ENCODE results near the gene TGM1. TPM values are rescaled to one million over a fixed set of nuclear protein-coding genes. Genes with fewer than 3 reads are reported as not detected.

The TGM1 gene
- polyA plus RNA-seq, 1 of the 3 experiments (the other 2 are of a cell fraction), result 2.7 TPM

DNA sequence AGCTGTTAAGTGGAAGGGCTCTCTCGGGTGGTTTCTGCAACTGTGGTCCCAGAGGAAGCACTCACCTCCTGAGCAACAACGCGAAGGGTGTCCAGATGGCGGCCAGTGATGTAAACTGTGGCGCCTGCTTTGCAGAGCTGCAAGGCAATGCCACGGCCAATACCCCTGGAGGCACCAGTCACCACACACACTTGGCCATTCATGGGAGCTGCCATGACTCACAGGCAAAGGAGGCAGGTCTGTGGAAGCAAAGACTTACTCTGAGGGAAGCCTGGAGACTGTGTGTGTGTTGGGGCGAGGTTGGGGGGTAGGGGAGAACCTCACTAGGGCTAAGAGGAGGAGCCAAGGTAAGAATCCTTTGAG lies 35.9 kb upstream of the TGM1 start:
- Histone ChIP-seq H3K27ac (ENCODE audit: low read depth in 2 of 2, low read length in 1 of 2) (peak overlapping the region in 1 of 2 experiments; percentile 69; a peak in 2 of 4 replicates), H3K27me3 (ENCODE audit: insufficient read depth) (no peaks in the 10 kb centered on the region), H3K4me1 (ENCODE audit: control insufficient read depth in 1 of 2, insufficient read depth in 2 of 2, low read depth in 1 of 2, low read length in 1 of 2) (peaks cover 13 to 14% of the 10 kb centered on the region in 2 experiments), H3K36me3 (replicated peaks in 1 of 2; ENCODE audit: control insufficient read depth in 1 of 2, insufficient read depth in 2 of 2, low read length in 1 of 2) (peaks cover 39 to 42% of the 10 kb centered on the region in 2 experiments), H3F3A (replicated peaks; ENCODE audit: insufficient read depth) (peaks cover 21% of the 10 kb centered on the region), H3K79me2 (ENCODE audit: insufficient read depth) (peaks cover 28% of the 10 kb centered on the region), H4K20me1 (ENCODE audit: insufficient read depth) (no peaks in the 10 kb centered on the region), H2AFZ (ENCODE audit: low read depth) (peak overlapping the region; percentile 90; the same call in 1 of the 2 replicates), H3K4me2 (peak overlapping the region; percentile 98), H3K4me3 (ENCODE audit: low read depth in 2 of 2, low read length in 1 of 2) (peak overlapping the region; percentile 92 to 93), H3K9me3 (no peaks in the 10 kb centered on the region), H3K9ac (peak overlapping the region; percentile 82), H3K9me2 (no peaks in the 10 kb centered on the region)
- ChIA-PET POLR2A (interaction anchor here (1.0 to 4.5 kb wide), 3 partner anchors 9 to 57 kb away, joined by 4 to 27 read pairs (median 4); partner anchors contain the start of genes CIDEB, RABGGTA and TINF2), CTCF (interaction anchor here (2.2 to 8.1 kb wide), 6 partner anchors 10 to 137 kb away, joined by 7 to 191 read pairs (median 52); partner anchors contain the start of genes CHMP4A, CIDEB, LTB4R2 and MDP1)
- peak; percentile 22; the same call in 1 of the 2 replicates for TF ChIP-seq FOSL2 (IDR thresholded peaks at IDR 0.05; ENCODE audit: borderline replicate concordance, low read depth)
- TF ChIP-seq, protein P1, sequence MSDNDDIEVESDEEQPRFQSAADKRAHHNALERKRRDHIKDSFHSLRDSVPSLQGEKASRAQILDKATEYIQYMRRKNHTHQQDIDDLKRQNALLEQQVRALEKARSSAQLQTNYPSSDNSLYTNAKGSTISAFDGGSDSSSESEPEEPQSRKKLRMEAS (IDR thresholded peaks at IDR 0.05; ENCODE audit: low read depth), result no peak
- 12% methylated on average over 7 of the region's 7 CpGs for WGBS (ENCODE audit: low lambda C conversion rate)
- no peak for DNase-seq

DNA sequence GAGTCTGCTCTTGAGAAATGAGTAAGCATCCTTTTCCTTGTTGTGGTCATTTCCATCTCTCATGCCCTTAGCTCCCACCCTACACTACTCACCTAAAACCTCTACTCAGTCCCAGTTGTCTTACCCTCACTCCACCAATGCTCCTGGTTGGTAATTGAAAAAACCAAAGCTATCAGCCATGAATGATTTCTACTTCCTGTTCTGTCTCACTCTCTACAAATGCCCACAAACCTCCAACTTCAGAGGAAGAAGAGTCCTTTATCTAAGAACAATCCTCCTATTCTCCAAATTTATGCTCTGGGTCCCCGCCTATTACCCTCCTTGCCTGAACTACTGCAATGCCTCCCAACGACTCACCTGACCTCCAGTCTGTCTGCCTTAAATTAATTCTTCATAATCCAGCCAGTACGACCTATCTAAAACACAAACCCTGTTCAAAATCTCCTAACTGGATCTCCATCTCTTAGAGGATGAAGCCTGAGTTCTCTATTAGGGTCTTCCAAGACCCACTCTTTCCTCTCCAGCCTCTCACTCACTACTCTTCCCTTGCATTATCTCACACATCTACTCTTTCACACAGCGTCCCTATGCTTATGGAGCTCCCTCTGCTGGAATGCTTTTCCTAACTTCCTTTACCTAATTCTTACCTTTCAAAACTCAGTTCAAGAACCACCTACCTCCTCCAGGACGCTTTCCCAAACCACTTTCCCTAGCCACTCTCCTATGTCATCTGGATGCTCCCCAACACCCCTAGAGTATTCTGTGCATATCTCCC lies 34.4 kb upstream of the TGM1 start:
- no peak overlapping the region for H3K4me2 ChIP-seq
- ChIA-PET CTCF (interaction anchor here (1.1 to 8.1 kb wide), 27 partner anchors 10 to 245 kb away, joined by 3 to 191 read pairs (median 8); partner anchors contain the start of genes CARMIL3, CHMP4A, CIDEB and LTB4R2), POLR2A (interaction anchor here (4.5 kb wide), 1 partner anchor 55 kb away, joined by 27 read pairs; the partner anchor contains the start of gene TINF2)
- no peaks in the 10 kb centered on the region for H3K9me3 ChIP-seq
- H3F3A ChIP-seq (replicated peaks; ENCODE audit: insufficient read depth), result peaks cover 21% of the 10 kb centered on the region
- peaks cover 25 to 31% of the 10 kb centered on the region in 2 experiments for H3K36me3 ChIP-seq (replicated peaks in 1 of 2; ENCODE audit: control insufficient read depth in 1 of 2, insufficient read depth in 2 of 2, low read length in 1 of 2)
- H3K27me3 ChIP-seq (ENCODE audit: insufficient read depth), result no peaks in the 10 kb centered on the region
- TF ChIP-seq RXRA (IDR thresholded peaks at IDR 0.05; ENCODE audit: borderline replicate concordance, low read depth) (no peak), GATA2 (CRISPR knock-in tag; IDR thresholded peaks at IDR 0.05) (peak; percentile 35; the same call in 1 of the 2 replicates), YY1 (IDR thresholded peaks at IDR 0.05; ENCODE audit: low read depth) (no peak), RAD21 (IDR thresholded peaks at IDR 0.05; ENCODE audit: low read length) (peak; percentile 44; the same call in 1 of the 2 replicates), FOXM1 (IDR thresholded peaks at IDR 0.05; ENCODE audit: low read depth) (no peak), SMC3 (IDR thresholded peaks at IDR 0.05; ENCODE audit: low read depth, low read length) (peak; percentile 39; the same call in 1 of the 2 replicates)
- TF ChIP-seq, protein P2, sequence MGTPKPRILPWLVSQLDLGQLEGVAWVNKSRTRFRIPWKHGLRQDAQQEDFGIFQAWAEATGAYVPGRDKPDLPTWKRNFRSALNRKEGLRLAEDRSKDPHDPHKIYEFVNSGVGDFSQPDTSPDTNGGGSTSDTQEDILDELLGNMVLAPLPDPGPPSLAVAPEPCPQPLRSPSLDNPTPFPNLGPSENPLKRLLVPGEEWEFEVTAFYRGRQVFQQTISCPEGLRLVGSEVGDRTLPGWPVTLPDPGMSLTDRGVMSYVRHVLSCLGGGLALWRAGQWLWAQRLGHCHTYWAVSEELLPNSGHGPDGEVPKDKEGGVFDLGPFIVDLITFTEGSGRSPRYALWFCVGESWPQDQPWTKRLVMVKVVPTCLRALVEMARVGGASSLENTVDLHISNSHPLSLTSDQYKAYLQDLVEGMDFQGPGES (IDR thresholded peaks at IDR 0.05; ENCODE audit: low read depth, low read length), result no peak
- TF ChIP-seq, protein P3, sequence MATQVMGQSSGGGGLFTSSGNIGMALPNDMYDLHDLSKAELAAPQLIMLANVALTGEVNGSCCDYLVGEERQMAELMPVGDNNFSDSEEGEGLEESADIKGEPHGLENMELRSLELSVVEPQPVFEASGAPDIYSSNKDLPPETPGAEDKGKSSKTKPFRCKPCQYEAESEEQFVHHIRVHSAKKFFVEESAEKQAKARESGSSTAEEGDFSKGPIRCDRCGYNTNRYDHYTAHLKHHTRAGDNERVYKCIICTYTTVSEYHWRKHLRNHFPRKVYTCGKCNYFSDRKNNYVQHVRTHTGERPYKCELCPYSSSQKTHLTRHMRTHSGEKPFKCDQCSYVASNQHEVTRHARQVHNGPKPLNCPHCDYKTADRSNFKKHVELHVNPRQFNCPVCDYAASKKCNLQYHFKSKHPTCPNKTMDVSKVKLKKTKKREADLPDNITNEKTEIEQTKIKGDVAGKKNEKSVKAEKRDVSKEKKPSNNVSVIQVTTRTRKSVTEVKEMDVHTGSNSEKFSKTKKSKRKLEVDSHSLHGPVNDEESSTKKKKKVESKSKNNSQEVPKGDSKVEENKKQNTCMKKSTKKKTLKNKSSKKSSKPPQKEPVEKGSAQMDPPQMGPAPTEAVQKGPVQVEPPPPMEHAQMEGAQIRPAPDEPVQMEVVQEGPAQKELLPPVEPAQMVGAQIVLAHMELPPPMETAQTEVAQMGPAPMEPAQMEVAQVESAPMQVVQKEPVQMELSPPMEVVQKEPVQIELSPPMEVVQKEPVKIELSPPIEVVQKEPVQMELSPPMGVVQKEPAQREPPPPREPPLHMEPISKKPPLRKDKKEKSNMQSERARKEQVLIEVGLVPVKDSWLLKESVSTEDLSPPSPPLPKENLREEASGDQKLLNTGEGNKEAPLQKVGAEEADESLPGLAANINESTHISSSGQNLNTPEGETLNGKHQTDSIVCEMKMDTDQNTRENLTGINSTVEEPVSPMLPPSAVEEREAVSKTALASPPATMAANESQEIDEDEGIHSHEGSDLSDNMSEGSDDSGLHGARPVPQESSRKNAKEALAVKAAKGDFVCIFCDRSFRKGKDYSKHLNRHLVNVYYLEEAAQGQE (IDR thresholded peaks at IDR 0.05; ENCODE audit: low read depth, low read length), result no peak
- TF ChIP-seq, protein P4, sequence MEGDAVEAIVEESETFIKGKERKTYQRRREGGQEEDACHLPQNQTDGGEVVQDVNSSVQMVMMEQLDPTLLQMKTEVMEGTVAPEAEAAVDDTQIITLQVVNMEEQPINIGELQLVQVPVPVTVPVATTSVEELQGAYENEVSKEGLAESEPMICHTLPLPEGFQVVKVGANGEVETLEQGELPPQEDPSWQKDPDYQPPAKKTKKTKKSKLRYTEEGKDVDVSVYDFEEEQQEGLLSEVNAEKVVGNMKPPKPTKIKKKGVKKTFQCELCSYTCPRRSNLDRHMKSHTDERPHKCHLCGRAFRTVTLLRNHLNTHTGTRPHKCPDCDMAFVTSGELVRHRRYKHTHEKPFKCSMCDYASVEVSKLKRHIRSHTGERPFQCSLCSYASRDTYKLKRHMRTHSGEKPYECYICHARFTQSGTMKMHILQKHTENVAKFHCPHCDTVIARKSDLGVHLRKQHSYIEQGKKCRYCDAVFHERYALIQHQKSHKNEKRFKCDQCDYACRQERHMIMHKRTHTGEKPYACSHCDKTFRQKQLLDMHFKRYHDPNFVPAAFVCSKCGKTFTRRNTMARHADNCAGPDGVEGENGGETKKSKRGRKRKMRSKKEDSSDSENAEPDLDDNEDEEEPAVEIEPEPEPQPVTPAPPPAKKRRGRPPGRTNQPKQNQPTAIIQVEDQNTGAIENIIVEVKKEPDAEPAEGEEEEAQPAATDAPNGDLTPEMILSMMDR (IDR thresholded peaks at IDR 0.05), result peak; percentile 51
- TF ChIP-seq, protein P5, sequence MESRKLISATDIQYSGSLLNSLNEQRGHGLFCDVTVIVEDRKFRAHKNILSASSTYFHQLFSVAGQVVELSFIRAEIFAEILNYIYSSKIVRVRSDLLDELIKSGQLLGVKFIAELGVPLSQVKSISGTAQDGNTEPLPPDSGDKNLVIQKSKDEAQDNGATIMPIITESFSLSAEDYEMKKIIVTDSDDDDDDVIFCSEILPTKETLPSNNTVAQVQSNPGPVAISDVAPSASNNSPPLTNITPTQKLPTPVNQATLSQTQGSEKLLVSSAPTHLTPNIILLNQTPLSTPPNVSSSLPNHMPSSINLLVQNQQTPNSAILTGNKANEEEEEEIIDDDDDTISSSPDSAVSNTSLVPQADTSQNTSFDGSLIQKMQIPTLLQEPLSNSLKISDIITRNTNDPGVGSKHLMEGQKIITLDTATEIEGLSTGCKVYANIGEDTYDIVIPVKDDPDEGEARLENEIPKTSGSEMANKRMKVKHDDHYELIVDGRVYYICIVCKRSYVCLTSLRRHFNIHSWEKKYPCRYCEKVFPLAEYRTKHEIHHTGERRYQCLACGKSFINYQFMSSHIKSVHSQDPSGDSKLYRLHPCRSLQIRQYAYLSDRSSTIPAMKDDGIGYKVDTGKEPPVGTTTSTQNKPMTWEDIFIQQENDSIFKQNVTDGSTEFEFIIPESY (IDR thresholded peaks at IDR 0.05; ENCODE audit: borderline replicate concordance, low read depth), result no peak
- H4K20me1 ChIP-seq (ENCODE audit: insufficient read depth), result no peaks in the 10 kb centered on the region
- H3K27ac ChIP-seq (ENCODE audit: low read depth in 2 of 2, low read length in 1 of 2), result no peak overlapping the region
- H3K4me3 ChIP-seq (ENCODE audit: low read depth in 2 of 2, low read length in 1 of 2), result no peak overlapping the region; a peak in 1 of 4 replicates
- no peak overlapping the region for H2AFZ ChIP-seq (ENCODE audit: low read depth)
- H3K9me2 ChIP-seq, result no peaks in the 10 kb centered on the region
- peaks cover 13 to 14% of the 10 kb centered on the region in 2 experiments for H3K4me1 ChIP-seq (ENCODE audit: control insufficient read depth in 1 of 2, insufficient read depth in 2 of 2, low read depth in 1 of 2, low read length in 1 of 2)
- H3K79me2 ChIP-seq (ENCODE audit: insufficient read depth), result peaks cover 28% of the 10 kb centered on the region
- 40% methylated on average over 5 of the region's 5 CpGs for WGBS (ENCODE audit: low lambda C conversion rate)
- peak; percentile 43 for DNase-seq
- H3K9ac ChIP-seq, result no peak overlapping the region

Data from SK-N-SH (cell line).